CD4-positive, alpha-beta T cell treated with Interleukin-2 at 100 ng/mL for 4 hours (primary cell): Measurements from ENCODE around the gene MAP3K12.
"Not testable (repeated sequence)": the region's sequence is repeated elsewhere in the genome, so short reads cannot be mapped to it uniquely, and the experiment has no call there.

Experiments
- DNase-seq: peaks from one replicate; pipeline ENCODE4 v3.0.0-alpha.2; 2020; ENCODE audit warnings: low spot score

Gene MAP3K12

GRCh38 chr12:53492830-53493609 is 6.2 kb downstream of the MAP3K12 start:
- peak; percentile 85 for DNase-seq

- DNase-seq: no peak
Measured at GRCh38 chr12:53492188-53492587, 7.1 kb downstream of the MAP3K12 start.

GRCh38 chr12:53489242-53489864 is 9.9 kb downstream of the MAP3K12 start:
- DNase-seq: no peak

- DNase-seq: no peak
Measured at GRCh38 chr12:53486736-53487487, 12.3 kb downstream of the MAP3K12 start.

- DNase-seq: no peak
Measured at GRCh38 chr12:53485955-53486735, 13.1 kb downstream of the MAP3K12 start.

- no peak for DNase-seq
Measured at GRCh38 chr12:53484686-53485575, 14.3 kb downstream of the MAP3K12 start.

- no peak for DNase-seq
Measured at GRCh38 chr12:53483979-53484377, 15.3 kb downstream of the MAP3K12 start.

GRCh38 chr12:53483225-53483978 is 15.9 kb downstream of the MAP3K12 start:
- DNase-seq: no peak

GRCh38 chr12:53482626-53483168 is 16.6 kb downstream of the MAP3K12 start:
- DNase-seq: no peak

- no peak for DNase-seq
Measured at GRCh38 chr12:53481939-53482586, 17.2 kb downstream of the MAP3K12 start.

- not testable (repeated sequence) for DNase-seq
Measured at GRCh38 chr12:53481458-53481857, 17.8 kb downstream of the MAP3K12 start.

GRCh38 chr12:53480491-53481442 is 18.5 kb downstream of the MAP3K12 start:
- no peak for DNase-seq

GRCh38 chr12:53479331-53479730 is 19.9 kb downstream of the MAP3K12 start:
- DNase-seq: no peak

GRCh38 chr12:53478865-53479264 is 20.4 kb downstream of the MAP3K12 start:
- no peak for DNase-seq

- peak; percentile 34 for DNase-seq
Measured at GRCh38 chr12:53476769-53477209, 22.5 kb downstream of the MAP3K12 start.

- no peak for DNase-seq
Measured at GRCh38 chr12:53474819-53475218, 24.4 kb downstream of the MAP3K12 start.

GRCh38 chr12:53474077-53474476 is 25.2 kb downstream of the MAP3K12 start:
- peak; percentile 29 for DNase-seq

- no peak for DNase-seq
Measured at GRCh38 chr12:53472056-53472582, 27.1 kb downstream of the MAP3K12 start.
